Neural cell (in vitro differentiated cells): ENCODE results near the gene JOSD2. TPM values are rescaled to one million over a fixed set of nuclear protein-coding genes. Genes with fewer than 3 reads are reported as not detected.

Source experiments
- H2AFZ ChIP-seq: fragments of 200-600, 300-800 bp; sonication (generic), shearing (Covaris generic); 2 replicates; pipeline ENCODE4 v1.6.0; 2014; ENCODE audit warnings: low read depth, mild to moderate bottlenecking, antibody characterized with exemption, low read length, moderate library complexity
- H3F3A ChIP-seq: fragments of 200-600 bp; shearing (Covaris generic); 2 replicates; pipeline ENCODE4 v1.6.1; 2016; ENCODE audit warnings: mild to moderate bottlenecking, moderate library complexity, mixed read lengths, antibody characterized with exemption, low read length; ENCODE audit not compliant: insufficient read depth, poor library complexity, severe bottlenecking
- H3K27ac ChIP-seq: fragments of 200-600, 300-800 bp; sonication (generic), shearing (Covaris generic); 2 replicates; pipeline ENCODE4 v1.5.1; 2014; ENCODE audit warnings: mild to moderate bottlenecking, low read length, moderate library complexity
- H3K27me3 ChIP-seq: fragments of 300-800, 200-600 bp; sonication (generic), shearing (Covaris generic); 2 replicates; pipeline ENCODE4 v1.6.0; 2014; ENCODE audit warnings: mild to moderate bottlenecking, low read depth, low read length, moderate library complexity; ENCODE audit not compliant: insufficient read depth
- H3K36me3 ChIP-seq: fragments of 300-800, 200-600 bp; sonication (generic), shearing (Covaris generic); 2 replicates; pipeline ENCODE4 v1.5.1; 2014; ENCODE audit warnings: mild to moderate bottlenecking, antibody characterized with exemption, low read length, moderate library complexity; ENCODE audit not compliant: insufficient read depth
- H3K4me2 ChIP-seq: fragments of 300-800, 200-600 bp; sonication (generic), shearing (Covaris generic); 2 replicates; pipeline ENCODE4 v1.6.0; 2014; ENCODE audit warnings: mild to moderate bottlenecking, low read length
- H3K4me3 ChIP-seq: fragments of 300-800, 200-600 bp; sonication (generic), shearing (Covaris generic); 2 replicates; pipeline ENCODE4 v1.5.1; 2014; ENCODE audit warnings: mild to moderate bottlenecking, low read length, moderate library complexity
- H3K79me2 ChIP-seq: fragments of 200-600 bp; shearing (Covaris generic); replicated peaks from 2 replicates; pipeline ENCODE4 v1.6.0; 2014; ENCODE audit warnings: mild to moderate bottlenecking, low read length, moderate library complexity; ENCODE audit not compliant: insufficient read depth
- H3K9ac ChIP-seq: fragments of 300-800, 200-600 bp; sonication (generic), shearing (Covaris generic); 2 replicates; pipeline ENCODE4 v1.6.1; 2016; ENCODE audit warnings: mild to moderate bottlenecking, low read length, mixed read lengths
- H3K9me2 ChIP-seq: fragments of 200-600 bp; shearing (Covaris generic); 2 replicates; pipeline ENCODE4 v1.6.1; 2016; ENCODE audit warnings: mild to moderate bottlenecking, low read length, mixed read lengths; ENCODE audit not compliant: insufficient read depth
- H3K9me3 ChIP-seq: fragments of 200-600, 300-800 bp; sonication (generic), shearing (Covaris generic); 2 replicates; pipeline ENCODE4 v1.6.1; 2016; ENCODE audit warnings: mild to moderate bottlenecking, mixed run types, low read length, moderate library complexity, mixed read lengths
- H4K20me1 ChIP-seq: fragments of 200-600 bp; shearing (Covaris generic); 2 replicates; pipeline ENCODE4 v1.6.1; 2016; ENCODE audit warnings: mild to moderate bottlenecking, mixed run types; ENCODE audit not compliant: insufficient read depth
- EP300 ChIP-seq: fragments of 450-650 bp; conservative IDR thresholded peaks from 2 replicates; pipeline ENCODE4 v1.6.1; 2014; ENCODE audit warnings: antibody characterized with exemption, mild to moderate bottlenecking, moderate library complexity; ENCODE audit not compliant: poor library complexity, severe bottlenecking
- MXI1 ChIP-seq: fragments of 450-650 bp; conservative IDR thresholded peaks from 2 replicates; pipeline ENCODE4 v1.6.1; 2014; ENCODE audit warnings: antibody characterized with exemption, mild to moderate bottlenecking; ENCODE audit not compliant: poor library complexity, severe bottlenecking
- POLR2AphosphoS5 ChIP-seq: IDR thresholded peaks from 2 replicates; pipeline ENCODE4 v1.6.1; 2012
- RAD21 ChIP-seq: fragments of 450-650 bp; conservative IDR thresholded peaks from 2 replicates; pipeline ENCODE4 v1.6.1; 2014; ENCODE audit warnings: antibody characterized with exemption, mild to moderate bottlenecking, moderate library complexity
- SMC3 ChIP-seq: fragments of 450-650 bp; conservative IDR thresholded peaks from 2 replicates; pipeline ENCODE4 v1.6.1; 2014; ENCODE audit warnings: antibody characterized with exemption, mild to moderate bottlenecking, moderate library complexity; ENCODE audit not compliant: poor library complexity
- TAF1 ChIP-seq: IDR thresholded peaks from 2 replicates; pipeline ENCODE4 v1.6.1; 2012; ENCODE audit warnings: low read depth
- polyA plus RNA-seq: library from polyadenylated mRNA; depleted of rRNA; stranded (reverse); fragments of >200 nt; gene quantifications from 2 replicates; pipeline ENCODE4 v1.2.3, GENCODE V29; 2014
- TF ChIP-seq, protein P1 (sequence below): IDR thresholded peaks from 2 replicates; pipeline ENCODE4 v1.6.1; 2012; ENCODE audit warnings: borderline replicate concordance
- TF ChIP-seq, protein P2 (sequence below): fragments of 450-650 bp; IDR thresholded peaks from 2 replicates; pipeline ENCODE4 v1.5.1; 2014; ENCODE audit warnings: antibody characterized with exemption, mild to moderate bottlenecking, moderate library complexity; ENCODE audit not compliant: poor library complexity, severe bottlenecking

The JOSD2 gene
- polyA plus RNA-seq, 1 donor from 2014 or later = 10.7 TPM

DNA sequence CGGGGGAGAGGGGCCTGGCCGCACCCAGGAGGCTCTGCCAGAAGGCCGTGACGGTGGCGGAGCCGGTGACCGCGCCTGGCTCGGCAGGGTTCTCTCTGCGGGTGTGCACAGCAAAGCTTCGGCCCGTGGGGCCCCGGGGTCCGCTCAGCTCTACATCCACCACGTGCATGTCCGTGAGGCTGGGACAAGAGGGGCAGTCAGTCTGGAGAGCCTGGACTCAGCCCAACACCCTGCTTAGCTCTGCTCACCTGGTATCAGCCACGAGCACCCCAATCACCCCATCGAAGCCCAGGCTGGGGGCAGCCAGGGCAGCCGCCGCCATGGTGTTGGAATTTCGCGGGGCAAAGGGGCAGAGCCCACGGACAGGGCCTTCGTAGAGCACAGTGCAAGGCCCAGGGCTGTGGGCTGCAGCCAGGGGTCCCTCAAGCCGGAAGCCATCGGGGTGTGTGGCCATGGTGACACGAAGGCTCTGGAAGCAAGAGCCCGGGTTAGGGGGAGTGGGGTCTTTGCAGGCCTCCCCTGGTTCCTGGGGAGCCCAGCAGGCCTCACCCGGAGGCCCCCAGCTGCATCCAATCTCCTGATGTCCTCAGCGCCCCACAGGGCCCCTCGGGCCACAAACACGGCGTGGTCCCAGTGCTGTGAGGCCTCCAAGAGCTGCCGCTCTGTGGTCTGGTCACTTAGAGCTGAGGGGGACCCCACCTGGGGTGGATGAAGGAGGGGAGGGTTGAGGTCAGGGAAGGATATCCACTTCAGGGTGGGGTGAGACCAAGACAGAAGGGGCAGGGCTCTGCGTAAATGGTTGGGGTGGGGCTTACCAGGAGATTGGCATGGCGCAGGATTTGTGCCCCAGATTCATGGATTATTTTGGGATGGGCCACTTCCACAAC, 1.4 kb upstream of the JOSD2 start:
- Histone ChIP-seq H4K20me1 (no peaks in the 10 kb centered on the region), H3K27ac (peak overlapping the region; percentile 100), H3K36me3 (no peaks in the 10 kb centered on the region), H3K79me2 (no peaks in the 10 kb centered on the region), H3K4me2 (peak overlapping the region; percentile 12), H3K9ac (peak overlapping the region; percentile 95), H3K4me3 (peak overlapping the region; percentile 69), H2AFZ (no peak overlapping the region), H3K9me3 (no peaks in the 10 kb centered on the region), H3K27me3 (no peaks in the 10 kb centered on the region), H3K9me2 (no peaks in the 10 kb centered on the region), H3F3A (no peaks in the 10 kb centered on the region)
- TF ChIP-seq TAF1 (no peak), POLR2AphosphoS5 (no peak), RAD21 (no peak), SMC3 (no peak), MXI1 (no peak)
- TF ChIP-seq, protein P1, sequence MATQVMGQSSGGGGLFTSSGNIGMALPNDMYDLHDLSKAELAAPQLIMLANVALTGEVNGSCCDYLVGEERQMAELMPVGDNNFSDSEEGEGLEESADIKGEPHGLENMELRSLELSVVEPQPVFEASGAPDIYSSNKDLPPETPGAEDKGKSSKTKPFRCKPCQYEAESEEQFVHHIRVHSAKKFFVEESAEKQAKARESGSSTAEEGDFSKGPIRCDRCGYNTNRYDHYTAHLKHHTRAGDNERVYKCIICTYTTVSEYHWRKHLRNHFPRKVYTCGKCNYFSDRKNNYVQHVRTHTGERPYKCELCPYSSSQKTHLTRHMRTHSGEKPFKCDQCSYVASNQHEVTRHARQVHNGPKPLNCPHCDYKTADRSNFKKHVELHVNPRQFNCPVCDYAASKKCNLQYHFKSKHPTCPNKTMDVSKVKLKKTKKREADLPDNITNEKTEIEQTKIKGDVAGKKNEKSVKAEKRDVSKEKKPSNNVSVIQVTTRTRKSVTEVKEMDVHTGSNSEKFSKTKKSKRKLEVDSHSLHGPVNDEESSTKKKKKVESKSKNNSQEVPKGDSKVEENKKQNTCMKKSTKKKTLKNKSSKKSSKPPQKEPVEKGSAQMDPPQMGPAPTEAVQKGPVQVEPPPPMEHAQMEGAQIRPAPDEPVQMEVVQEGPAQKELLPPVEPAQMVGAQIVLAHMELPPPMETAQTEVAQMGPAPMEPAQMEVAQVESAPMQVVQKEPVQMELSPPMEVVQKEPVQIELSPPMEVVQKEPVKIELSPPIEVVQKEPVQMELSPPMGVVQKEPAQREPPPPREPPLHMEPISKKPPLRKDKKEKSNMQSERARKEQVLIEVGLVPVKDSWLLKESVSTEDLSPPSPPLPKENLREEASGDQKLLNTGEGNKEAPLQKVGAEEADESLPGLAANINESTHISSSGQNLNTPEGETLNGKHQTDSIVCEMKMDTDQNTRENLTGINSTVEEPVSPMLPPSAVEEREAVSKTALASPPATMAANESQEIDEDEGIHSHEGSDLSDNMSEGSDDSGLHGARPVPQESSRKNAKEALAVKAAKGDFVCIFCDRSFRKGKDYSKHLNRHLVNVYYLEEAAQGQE = no peak
- TF ChIP-seq, protein P2, sequence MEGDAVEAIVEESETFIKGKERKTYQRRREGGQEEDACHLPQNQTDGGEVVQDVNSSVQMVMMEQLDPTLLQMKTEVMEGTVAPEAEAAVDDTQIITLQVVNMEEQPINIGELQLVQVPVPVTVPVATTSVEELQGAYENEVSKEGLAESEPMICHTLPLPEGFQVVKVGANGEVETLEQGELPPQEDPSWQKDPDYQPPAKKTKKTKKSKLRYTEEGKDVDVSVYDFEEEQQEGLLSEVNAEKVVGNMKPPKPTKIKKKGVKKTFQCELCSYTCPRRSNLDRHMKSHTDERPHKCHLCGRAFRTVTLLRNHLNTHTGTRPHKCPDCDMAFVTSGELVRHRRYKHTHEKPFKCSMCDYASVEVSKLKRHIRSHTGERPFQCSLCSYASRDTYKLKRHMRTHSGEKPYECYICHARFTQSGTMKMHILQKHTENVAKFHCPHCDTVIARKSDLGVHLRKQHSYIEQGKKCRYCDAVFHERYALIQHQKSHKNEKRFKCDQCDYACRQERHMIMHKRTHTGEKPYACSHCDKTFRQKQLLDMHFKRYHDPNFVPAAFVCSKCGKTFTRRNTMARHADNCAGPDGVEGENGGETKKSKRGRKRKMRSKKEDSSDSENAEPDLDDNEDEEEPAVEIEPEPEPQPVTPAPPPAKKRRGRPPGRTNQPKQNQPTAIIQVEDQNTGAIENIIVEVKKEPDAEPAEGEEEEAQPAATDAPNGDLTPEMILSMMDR = no peak

DNA sequence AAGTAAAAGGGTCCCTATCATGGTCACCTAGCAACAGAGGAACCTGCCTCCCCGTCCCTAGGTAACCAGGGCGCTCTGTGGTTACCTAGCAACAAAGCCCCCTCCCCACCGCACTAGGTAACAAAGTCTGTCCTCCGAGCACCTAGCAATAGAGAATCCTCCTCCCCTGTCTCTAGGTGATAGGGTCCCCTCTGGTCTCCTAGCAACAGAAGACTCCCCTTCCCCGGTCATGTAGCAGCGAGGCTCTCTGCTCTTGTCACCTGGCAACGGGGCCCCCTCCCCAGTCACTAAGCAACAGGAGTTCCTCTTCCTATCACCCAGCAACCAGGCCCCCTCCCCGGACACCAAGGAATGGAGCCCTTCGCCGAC, 307 bp downstream of the JOSD2 start:
- Histone ChIP-seq H3K27ac (peak overlapping the region; percentile 100), H3K4me3 (peak overlapping the region; percentile 69), H3K4me2 (no peak overlapping the region), H4K20me1 (no peaks in the 10 kb centered on the region), H3K9me2 (no peaks in the 10 kb centered on the region), H3K9me3 (no peaks in the 10 kb centered on the region), H3K27me3 (no peaks in the 10 kb centered on the region), H3F3A (no peaks in the 10 kb centered on the region), H3K79me2 (no peaks in the 10 kb centered on the region), H3K9ac (peak overlapping the region; percentile 95), H3K36me3 (no peaks in the 10 kb centered on the region), H2AFZ (no peak overlapping the region)
- peak; percentile 99 for TF ChIP-seq MXI1
- TF ChIP-seq, protein P1 = no peak
- TF ChIP-seq EP300 = peak; percentile 89
- TF ChIP-seq SMC3 = peak; percentile 67
